Stomach (tissue), 4 donors: Measurements from ENCODE around the gene TRPV3.

Experiments
- POLR2A ChIP-seq, 4 donors: fragments of 450-650 bp; IDR thresholded peaks; one replicate each; pipeline ENCODE4 v1.6.1; 2016; ENCODE audit warnings: antibody characterized with exemption in 4 of 4, control low read depth in 2 of 4, mild to moderate bottlenecking in 1 of 4, moderate library complexity in 1 of 4
- POLR2AphosphoS5 ChIP-seq, 3 donors: sonication (generic); formaldehyde crosslinking; IDR thresholded peaks; one replicate each; pipeline ENCODE4 v1.6.1; 2016; ENCODE audit warnings: antibody characterized with exemption in 3 of 3

- TF ChIP-seq POLR2AphosphoS5 (IDR thresholded peaks at IDR 0.05) (no peak), POLR2A (IDR thresholded peaks at IDR 0.05) (no peak)
These were observed 33.6 kb downstream of the TRPV3 start for GRCh38 chr17:3524024-3524423.
